ENCODE measurements around the gene DCAF5.

GRCh38 chr14:69044296-69044695, 108.6 kb downstream of the DCAF5 start:
- TF ChIP-seq, protein P1, sequence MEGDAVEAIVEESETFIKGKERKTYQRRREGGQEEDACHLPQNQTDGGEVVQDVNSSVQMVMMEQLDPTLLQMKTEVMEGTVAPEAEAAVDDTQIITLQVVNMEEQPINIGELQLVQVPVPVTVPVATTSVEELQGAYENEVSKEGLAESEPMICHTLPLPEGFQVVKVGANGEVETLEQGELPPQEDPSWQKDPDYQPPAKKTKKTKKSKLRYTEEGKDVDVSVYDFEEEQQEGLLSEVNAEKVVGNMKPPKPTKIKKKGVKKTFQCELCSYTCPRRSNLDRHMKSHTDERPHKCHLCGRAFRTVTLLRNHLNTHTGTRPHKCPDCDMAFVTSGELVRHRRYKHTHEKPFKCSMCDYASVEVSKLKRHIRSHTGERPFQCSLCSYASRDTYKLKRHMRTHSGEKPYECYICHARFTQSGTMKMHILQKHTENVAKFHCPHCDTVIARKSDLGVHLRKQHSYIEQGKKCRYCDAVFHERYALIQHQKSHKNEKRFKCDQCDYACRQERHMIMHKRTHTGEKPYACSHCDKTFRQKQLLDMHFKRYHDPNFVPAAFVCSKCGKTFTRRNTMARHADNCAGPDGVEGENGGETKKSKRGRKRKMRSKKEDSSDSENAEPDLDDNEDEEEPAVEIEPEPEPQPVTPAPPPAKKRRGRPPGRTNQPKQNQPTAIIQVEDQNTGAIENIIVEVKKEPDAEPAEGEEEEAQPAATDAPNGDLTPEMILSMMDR (IDR thresholded peaks at IDR 0.05), result no peak
- no peak for TF ChIP-seq POLR2A (IDR thresholded peaks at IDR 0.05)
